ENCODE results near the gene RFK.

DNA sequence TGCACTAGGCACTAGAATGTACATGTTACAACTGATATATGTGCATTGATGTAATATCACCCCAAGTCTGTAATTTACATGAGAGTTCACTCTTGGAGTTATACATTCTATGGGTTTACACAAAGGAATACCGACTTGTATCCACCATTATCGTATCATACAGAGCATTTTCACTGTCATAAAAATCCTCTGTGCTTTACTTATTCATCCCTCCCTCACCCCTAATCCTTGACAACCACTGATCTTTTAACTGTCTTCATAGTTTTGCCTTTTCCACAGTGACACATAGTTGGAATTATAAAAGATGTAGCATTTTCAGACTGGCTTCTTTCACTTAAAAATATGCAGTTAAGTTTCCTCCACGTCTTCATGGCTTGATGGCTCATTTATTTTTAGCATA is 11.1 kb upstream of the RFK start:
- TF ChIP-seq POLR2A (IDR thresholded peaks at IDR 0.05) (no peak), POLR2AphosphoS5 (IDR thresholded peaks at IDR 0.05) (no peak), EP300 (IDR thresholded peaks at IDR 0.05; ENCODE audit: low read depth) (no peak)

Measured in transverse colon (tissue), 3 donors.